Measurements from ENCODE around the gene WRAP53. TPM values are rescaled to one million over a fixed set of nuclear protein-coding genes. Genes with fewer than 3 reads are reported as not detected.

The WRAP53 gene
- total RNA-seq, 2 donors from 2014 or later: 21.7 to 30.8 TPM

- TF ChIP-seq CTCF (conservative IDR thresholded peaks at IDR 0.05): no peak
- no peaks in the 10 kb centered on the region for H3K4me1 Mint-ChIP-seq
- DNase-seq: no peak
- no peaks in the 10 kb centered on the region for H3K36me3 Mint-ChIP-seq (ENCODE audit: low read depth)
- peaks cover 6% of the 10 kb centered on the region for H3K27me3 ChIP-seq (ENCODE audit: control insufficient read depth, insufficient read depth, low read length, poor library complexity, severe bottlenecking)
- H3K4me1 ChIP-seq (ENCODE audit: control insufficient read depth, insufficient read depth, low read length): no peaks in the 10 kb centered on the region
- H3K9me3 Mint-ChIP-seq: no peaks in the 10 kb centered on the region
- H3K4me3 Mint-ChIP-seq: no peak overlapping the region
- no peaks in the 10 kb centered on the region for H3K9me3 ChIP-seq (ENCODE audit: control insufficient read depth, low read length)
- WGBS, 2 experiments (ENCODE audit: insufficient coverage in 1 of 2, insufficient read length in 1 of 2): 63 to 75% methylated on average over 1 of the region's 1 CpG
- H3K4me3 ChIP-seq (ENCODE audit: low read length): no peak overlapping the region
- H3K36me3 ChIP-seq (ENCODE audit: control insufficient read depth, insufficient read depth, low read length): no peaks in the 10 kb centered on the region
- H3K27ac ChIP-seq (ENCODE audit: low read depth, low read length): no peak overlapping the region
- no peak overlapping the region for H3K9ac ChIP-seq (ENCODE audit: extremely low read depth, low read length, poor library complexity, severe bottlenecking)
- H3K27ac Mint-ChIP-seq: no peak overlapping the region
- peaks cover 21% of the 10 kb centered on the region for H3K27me3 Mint-ChIP-seq (ENCODE audit: insufficient read depth)
Observed at GRCh38 chr17:7729816-7730215, 41.5 kb downstream of the WRAP53 start.

GRCh38 chr17:7732981-7733539 lies 44.8 kb downstream of the WRAP53 start:
- no peaks in the 10 kb centered on the region for H3K4me1 ChIP-seq (ENCODE audit: control insufficient read depth, insufficient read depth, low read length)
- H3K36me3 ChIP-seq (ENCODE audit: control insufficient read depth, insufficient read depth, low read length): no peaks in the 10 kb centered on the region
- peaks cover 39% of the 10 kb centered on the region for H3K27me3 Mint-ChIP-seq (ENCODE audit: insufficient read depth)
- no peak overlapping the region for H3K9ac ChIP-seq (ENCODE audit: extremely low read depth, low read length, poor library complexity, severe bottlenecking)
- peaks cover 18% of the 10 kb centered on the region for H3K27me3 ChIP-seq (ENCODE audit: control insufficient read depth, insufficient read depth, low read length, poor library complexity, severe bottlenecking)
- no peak overlapping the region for H3K4me3 ChIP-seq (ENCODE audit: low read length)
- H3K27ac ChIP-seq (ENCODE audit: low read depth, low read length): no peak overlapping the region
- no peaks in the 10 kb centered on the region for H3K4me1 Mint-ChIP-seq
- 94 to 97% methylated on average over 10 to 14 of the region's 14 CpGs for WGBS, 2 experiments (ENCODE audit: insufficient coverage in 1 of 2, insufficient read length in 1 of 2)
- DNase-seq: no peak
- H3K9me3 ChIP-seq (ENCODE audit: control insufficient read depth, low read length): no peaks in the 10 kb centered on the region
- H3K4me3 Mint-ChIP-seq: no peak overlapping the region
- H3K9me3 Mint-ChIP-seq: no peaks in the 10 kb centered on the region
- no peak for TF ChIP-seq CTCF (conservative IDR thresholded peaks at IDR 0.05)
- no peak overlapping the region for H3K27ac Mint-ChIP-seq
- H3K36me3 Mint-ChIP-seq (ENCODE audit: low read depth): no peaks in the 10 kb centered on the region

- H3K4me3 Mint-ChIP-seq: no peak overlapping the region
- no peak overlapping the region for H3K27ac ChIP-seq (ENCODE audit: low read depth, low read length)
- H3K9me3 ChIP-seq (ENCODE audit: control insufficient read depth, low read length): no peaks in the 10 kb centered on the region
- no peak for TF ChIP-seq CTCF (conservative IDR thresholded peaks at IDR 0.05)
- WGBS, 2 experiments (ENCODE audit: insufficient coverage in 1 of 2, insufficient read length in 1 of 2): 92 to 97% methylated on average over 3 to 5 of the region's 5 CpGs
- no peaks in the 10 kb centered on the region for H3K36me3 Mint-ChIP-seq (ENCODE audit: low read depth)
- H3K4me3 ChIP-seq (ENCODE audit: low read length): no peak overlapping the region
- H3K4me1 Mint-ChIP-seq: no peaks in the 10 kb centered on the region
- H3K27me3 ChIP-seq (ENCODE audit: control insufficient read depth, insufficient read depth, low read length, poor library complexity, severe bottlenecking): peaks cover 26% of the 10 kb centered on the region
- no peak for DNase-seq
- no peak overlapping the region for H3K27ac Mint-ChIP-seq
- H3K9ac ChIP-seq (ENCODE audit: extremely low read depth, low read length, poor library complexity, severe bottlenecking): no peak overlapping the region
- no peaks in the 10 kb centered on the region for H3K4me1 ChIP-seq (ENCODE audit: control insufficient read depth, insufficient read depth, low read length)
- no peaks in the 10 kb centered on the region for H3K9me3 Mint-ChIP-seq
- peaks cover 64% of the 10 kb centered on the region for H3K27me3 Mint-ChIP-seq (ENCODE audit: insufficient read depth)
- no peaks in the 10 kb centered on the region for H3K36me3 ChIP-seq (ENCODE audit: control insufficient read depth, insufficient read depth, low read length)
Observed at GRCh38 chr17:7737601-7738000, 49.3 kb downstream of the WRAP53 start.
